DMS53 treated with DMSO at 0.1 percent for 48 hours (cell line): ENCODE results near the gene CLNK.

ENCODE experiments used
- DNase-seq: peaks from one replicate; lab custom pipeline; 2025; ENCODE audit not compliant: unreplicated experiment; lab: John Stamatoyannopoulos, UW

Gene CLNK

DNA sequence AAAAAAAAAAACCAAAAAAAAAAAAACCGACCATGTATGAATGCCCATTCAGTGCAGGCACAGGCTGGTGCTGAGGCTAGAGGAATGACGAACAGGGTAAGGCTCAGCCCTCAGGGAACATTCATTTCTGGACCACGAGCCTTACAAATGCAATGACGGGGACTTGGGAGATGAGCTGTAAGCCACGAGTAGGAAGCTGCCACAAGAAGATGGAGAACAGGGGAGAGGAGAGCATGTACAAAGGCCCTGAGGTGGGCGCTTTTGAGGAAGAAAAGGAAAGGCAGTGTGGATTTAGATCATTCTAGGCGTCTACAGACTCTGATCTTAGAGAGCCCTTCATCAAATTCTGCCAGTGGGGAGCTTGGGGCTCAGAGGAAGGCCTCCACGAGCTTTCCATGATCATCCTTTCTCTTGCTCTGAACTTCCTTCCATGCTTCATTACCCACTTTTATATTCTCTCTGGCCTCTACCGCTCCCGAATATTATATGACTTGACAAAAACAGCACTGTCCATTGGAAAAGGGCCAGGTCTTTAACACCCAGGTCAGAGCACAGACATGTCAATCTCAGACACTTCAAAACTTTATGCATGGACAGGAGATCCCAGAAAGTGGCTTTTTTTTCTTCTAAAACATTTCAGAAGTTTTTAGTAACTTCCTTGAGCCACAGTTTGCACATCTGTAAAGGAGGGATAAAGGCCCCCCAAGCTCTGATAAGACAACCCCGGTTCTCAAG lies 224.1 kb downstream of the CLNK start:
- DNase-seq: no peak

DNA sequence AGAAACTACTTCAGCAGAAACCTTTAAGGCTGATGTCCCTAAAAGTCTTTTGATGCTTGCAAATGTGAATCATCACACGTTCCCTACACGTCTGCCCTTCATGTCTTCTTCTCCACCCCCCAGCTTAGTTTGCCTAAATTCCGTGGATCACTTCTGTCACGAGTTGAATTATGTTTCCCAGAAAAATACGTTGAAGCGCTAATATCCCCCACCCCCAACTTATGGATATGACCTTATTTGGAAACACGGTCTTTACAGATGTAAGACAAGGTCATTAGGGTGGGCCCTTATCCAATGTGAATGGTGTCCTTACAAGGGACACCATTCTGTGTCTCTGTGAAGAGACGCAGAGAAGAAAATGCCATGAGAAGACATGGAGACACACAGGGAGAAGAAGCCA lies 225.3 kb downstream of the CLNK start:
- DNase-seq: no peak

DNA sequence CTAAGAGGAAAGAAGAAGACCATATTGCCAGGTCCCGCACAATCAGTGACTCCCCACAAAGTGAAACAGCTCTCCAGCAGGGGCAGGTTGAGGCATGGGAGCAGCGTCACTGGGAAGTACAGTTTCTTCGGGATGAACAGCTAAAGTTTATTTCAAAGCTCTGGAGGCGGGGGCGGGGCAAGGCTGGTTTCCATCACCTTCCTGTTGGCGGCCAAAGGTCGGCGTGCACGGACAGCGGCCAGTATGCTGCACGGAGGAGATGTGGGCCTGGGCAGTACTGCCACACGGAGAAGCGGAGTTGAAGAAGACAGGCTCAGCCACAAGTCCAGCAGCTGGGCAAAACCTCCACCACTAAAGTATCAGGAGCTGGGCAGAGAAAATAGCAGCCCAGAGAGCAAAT lies 226.4 kb downstream of the CLNK start:
- no peak for DNase-seq

DNA sequence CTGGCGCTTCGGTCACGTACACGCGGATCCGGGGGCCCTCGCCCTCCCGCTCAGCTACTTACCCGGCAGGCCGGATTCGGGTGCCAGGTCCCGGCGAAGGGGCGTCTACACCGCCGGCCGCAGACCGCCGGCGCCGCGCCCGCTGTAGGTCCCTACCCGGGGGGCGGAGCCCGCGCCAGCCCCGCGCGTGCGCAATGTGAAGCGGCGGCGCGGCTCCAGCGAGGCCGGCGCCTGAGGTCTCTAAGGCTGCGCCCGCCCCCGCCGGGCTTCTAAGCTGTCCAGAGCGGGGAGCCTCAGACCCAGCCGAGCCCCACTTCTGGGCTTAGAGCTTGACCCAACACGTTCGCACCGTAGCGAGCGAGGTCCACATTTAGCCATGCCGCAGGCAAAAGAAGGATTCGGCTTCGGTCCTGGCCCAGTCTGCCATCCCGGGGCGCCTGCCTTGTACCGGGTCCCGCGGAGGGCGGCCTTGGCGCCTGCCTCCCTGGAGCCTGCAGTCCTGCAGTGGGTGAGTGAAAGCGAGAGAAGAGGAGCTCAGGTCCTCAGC lies 227.2 kb downstream of the CLNK start, which contains the start of gene ZNF518B:
TSS of gene ZNF518B (minus strand) at position 172 of the 547 bp plus-strand sequence. CDS start 11,098 bp downstream, outside the sequence.
- DNase-seq: peak; percentile 63

DNA sequence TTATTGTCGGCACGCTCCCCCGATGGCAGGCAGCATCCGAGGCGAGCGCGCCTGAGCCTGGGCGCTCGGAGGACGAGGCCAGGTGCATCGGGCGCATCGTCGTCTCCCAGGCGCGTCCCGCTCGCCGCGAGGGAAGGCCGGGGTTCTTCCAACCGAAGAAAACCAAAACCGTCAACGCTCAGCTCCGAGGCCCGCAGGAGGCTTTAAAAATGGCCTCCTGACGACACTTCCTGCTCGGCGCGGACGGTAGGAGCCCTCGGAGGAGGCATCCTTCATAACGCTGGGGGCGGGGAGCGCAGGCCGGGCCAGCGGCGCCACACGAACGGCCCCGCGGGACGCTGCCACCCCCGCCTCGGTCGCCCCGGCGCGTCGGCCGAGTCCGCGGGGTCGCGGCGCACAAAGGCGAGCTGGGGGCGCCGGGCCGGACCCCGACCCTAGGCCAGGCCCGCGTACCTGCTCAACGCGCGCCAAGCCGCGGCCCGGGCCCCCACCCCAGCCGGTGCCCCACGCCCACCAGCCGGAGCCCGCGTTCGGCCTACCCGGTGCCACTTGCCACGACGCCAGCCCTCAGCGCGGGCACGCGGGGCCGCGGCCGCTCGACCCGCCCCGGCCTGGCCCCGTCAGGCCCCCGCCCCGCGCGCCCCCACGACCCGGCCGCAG lies 227.8 kb downstream of the CLNK start:
- DNase-seq: peak; percentile 49

DNA sequence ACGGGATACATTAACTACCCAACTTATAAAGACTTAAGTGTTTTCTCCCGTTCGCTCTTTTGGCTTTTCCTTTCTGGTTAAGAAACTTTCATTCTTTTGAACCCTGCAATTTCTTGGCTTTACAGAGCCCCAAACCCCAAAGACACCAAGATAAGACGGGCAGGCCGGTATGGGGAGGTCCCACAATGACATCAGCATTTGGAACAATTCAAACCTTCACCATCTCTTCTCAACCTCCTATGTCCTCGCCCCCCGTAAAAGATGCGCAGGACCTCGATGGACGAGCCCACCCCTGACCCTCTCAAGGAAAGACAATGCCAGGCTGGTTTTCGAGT lies 228.3 kb downstream of the CLNK start:
- DNase-seq: no peak

DNA sequence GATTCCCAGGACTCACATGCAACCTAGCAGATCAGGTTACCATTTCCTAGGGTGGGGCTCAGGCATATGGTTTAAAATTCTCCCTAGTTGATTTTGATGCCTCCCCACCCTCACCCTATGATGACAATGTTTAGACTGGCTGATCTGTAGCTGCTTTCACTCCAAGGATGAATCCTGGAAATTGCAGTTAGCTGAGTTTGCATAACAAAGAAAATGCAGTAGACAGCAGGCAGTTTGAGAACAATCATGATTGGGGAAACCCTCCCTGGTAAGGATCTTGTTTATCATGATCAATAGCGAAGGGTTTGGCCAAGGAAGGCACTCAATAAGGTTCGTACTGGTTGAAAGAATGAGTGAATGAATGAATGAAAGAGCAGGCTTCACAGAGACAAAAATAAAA lies 229.4 kb downstream of the CLNK start:
- DNase-seq: no peak

DNA sequence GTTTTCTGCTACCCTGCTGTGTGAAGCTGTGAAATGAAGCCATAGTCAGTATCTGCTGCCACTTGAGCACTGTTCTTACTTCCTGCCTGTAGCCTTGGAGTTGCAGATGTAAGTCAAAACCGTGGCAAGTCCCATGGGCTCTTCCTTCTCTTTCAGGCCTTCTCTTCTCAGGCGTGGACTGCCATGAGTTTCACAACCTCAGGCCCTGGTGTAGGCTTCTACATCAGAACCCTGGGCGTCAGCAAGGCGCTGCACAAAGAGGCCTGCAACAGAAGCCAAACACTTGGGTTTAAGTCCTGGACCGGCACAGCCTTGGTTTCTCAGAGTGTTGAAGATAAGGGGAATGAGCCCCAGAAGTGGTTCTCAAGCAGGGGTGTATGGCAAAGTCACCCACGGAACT lies 229.8 kb downstream of the CLNK start:
- DNase-seq: no peak

DNA sequence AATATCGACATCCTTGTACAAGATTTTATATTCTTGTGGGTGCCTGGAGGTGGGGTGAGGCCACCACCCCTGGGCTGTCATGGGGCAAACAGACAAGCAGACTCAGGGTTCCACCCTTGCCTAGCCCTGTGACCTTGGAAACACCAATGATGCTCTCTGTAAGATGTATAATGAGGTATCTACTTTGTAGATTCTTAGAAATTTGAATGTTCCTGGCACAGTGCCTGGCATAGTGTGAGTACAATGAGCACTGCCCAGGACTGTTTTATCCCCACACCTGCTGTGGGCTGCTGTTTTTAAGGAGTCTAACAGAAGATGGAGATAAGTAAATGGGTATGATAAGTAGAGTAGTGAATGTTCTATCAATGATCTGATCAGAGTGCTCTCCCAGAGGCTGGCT lies 230.4 kb downstream of the CLNK start:
- DNase-seq: no peak

DNA sequence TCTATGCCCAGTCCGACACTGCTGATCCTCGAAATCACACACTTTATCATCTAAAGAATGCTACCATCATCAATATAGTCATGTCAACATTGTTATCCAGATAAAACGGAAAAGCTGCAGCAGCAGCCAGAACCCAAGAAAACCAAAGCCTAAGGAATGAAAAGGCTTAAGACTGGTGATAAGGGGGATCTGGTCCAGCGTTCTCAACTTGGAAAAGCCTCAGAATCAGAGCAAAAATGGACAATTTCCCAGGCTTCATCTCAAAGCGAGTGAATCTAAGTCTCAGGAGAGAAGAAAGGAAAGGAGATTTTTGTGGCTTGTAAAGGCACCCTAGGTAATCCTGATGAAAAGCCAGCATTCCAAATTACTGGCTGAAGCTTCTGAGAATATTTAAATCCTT lies 235.6 kb downstream of the CLNK start:
- no peak for DNase-seq

DNA sequence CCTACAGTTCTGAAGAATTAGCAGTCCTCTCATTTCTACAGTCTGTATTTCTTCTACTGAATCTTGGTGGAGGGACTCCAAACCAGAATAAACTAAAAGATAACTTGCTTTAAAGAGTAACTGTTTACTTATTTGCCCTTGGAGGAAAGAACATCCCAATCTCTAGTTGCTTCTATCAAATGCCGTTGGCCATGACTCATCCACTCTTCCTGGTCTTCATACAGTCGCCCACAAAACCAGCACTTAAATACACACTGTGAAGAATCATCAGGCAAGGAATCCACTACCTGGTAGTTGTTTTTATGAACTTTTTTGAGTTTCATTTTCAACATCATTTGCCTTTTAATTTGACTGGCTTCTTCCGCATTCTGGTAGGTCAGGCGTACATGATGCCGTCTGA lies 241.6 kb downstream of the CLNK start:
- DNase-seq: no peak

DNA sequence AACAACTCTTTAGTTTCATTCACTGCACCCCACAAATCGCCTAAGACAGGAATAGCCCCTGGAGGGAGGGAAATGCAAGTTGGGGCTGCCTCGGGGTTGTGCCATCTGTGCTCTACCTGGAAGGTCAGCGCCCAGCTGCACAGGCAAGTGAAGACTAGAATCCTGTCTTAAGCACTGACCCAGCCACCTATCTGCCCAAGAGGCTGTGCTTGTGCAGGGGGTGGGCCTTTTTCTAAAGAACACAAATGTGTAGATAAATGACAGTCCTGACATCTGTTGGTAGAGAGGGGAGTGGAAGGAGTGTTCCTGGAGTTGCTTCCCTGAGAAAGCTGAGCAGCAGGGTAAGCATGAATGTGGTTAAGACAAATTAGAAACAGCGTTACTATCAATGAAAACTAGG lies 243.1 kb downstream of the CLNK start:
- DNase-seq: no peak

DNA sequence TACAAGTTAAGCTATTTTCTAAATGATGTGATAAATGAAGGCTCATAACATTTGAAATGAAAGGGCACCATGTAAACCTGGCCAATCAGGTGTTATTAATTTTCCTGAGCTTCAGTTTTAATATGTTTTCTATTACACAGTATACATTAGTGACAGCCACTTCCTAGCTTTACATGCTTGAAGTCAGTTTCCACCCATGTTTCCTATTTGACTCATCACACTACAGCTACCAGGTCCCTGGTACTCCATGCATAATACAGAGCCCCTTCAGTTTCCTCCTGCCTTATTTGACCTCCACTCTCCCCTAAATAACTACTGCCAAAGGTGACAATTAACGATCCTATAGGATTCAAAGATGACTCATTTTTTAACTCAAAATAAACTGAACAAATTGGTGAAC lies 245.6 kb downstream of the CLNK start:
- DNase-seq: no peak

DNA sequence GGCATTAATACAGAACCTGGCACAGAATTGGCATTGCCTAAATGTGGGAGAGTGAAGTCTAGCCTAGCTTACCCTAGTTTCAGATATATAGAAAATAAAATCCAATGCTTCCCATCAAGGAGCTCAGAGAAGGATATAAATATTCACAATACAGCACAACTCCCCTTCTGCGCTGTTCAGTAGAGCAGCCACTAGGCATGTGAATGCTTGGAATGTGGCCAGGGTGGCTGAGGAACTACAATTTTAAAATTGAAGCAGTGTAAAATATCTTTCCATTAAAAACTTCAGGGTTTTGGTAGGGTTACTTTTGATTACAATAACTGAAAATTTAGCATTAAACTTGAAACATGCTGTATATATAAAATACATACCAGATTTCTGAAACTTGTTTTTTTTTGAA lies 246.8 kb downstream of the CLNK start:
- no peak for DNase-seq
